Activated CD4-positive, CD25-positive, alpha-beta regulatory T cell treated with anti-CD3 and anti-CD28 coated beads, Interleukin-2, amount 50 U/mL, for 16 hours (primary cell): ENCODE data around the gene VDR.

Experiments used
- DNase-seq: peaks from one replicate; pipeline ENCODE4 v3.0.0-alpha.2; 2020; ENCODE audit warnings: low read depth, low spot score

Gene VDR

GRCh38 chr12:47870175-47870781 is 34.5 kb downstream of the VDR start:
- DNase-seq: no peak

- DNase-seq: no peak
These were observed 36.2 kb downstream of the VDR start for GRCh38 chr12:47868552-47869031.

- no peak for DNase-seq
These were observed 36.8 kb downstream of the VDR start for GRCh38 chr12:47868041-47868440.

- no peak for DNase-seq
These were observed 37.3 kb downstream of the VDR start for GRCh38 chr12:47867495-47867941.

- DNase-seq: no peak
These were observed 40.1 kb downstream of the VDR start for GRCh38 chr12:47864646-47865235.

GRCh38 chr12:47863985-47864384 is 40.8 kb downstream of the VDR start:
- DNase-seq: no peak

GRCh38 chr12:47863467-47863866 is 41.3 kb downstream of the VDR start:
- no peak for DNase-seq

- no peak for DNase-seq
These were observed 41.9 kb downstream of the VDR start for GRCh38 chr12:47862881-47863280.

- no peak for DNase-seq
These were observed 42.5 kb downstream of the VDR start for GRCh38 chr12:47862167-47862750.

- no peak for DNase-seq
These were observed 43.9 kb downstream of the VDR start for GRCh38 chr12:47860873-47861272.

- DNase-seq: no peak
These were observed 44.4 kb downstream of the VDR start for GRCh38 chr12:47860279-47860841.

GRCh38 chr12:47858511-47859266 is 46.1 kb downstream of the VDR start:
- no peak for DNase-seq

GRCh38 chr12:47856721-47857575 is 47.8 kb downstream of the VDR start:
- no peak for DNase-seq

- DNase-seq: no peak
These were observed 48.7 kb downstream of the VDR start for GRCh38 chr12:47856094-47856493.

- DNase-seq: no peak
These were observed 49.3 kb downstream of the VDR start for GRCh38 chr12:47855502-47855901.

- DNase-seq: no peak
These were observed 50.3 kb downstream of the VDR start for GRCh38 chr12:47854531-47854930.

GRCh38 chr12:47852096-47852571 is 52.7 kb downstream of the VDR start:
- no peak for DNase-seq

- DNase-seq: no peak
These were observed 53.4 kb downstream of the VDR start for GRCh38 chr12:47851303-47851952.

GRCh38 chr12:47850153-47851084 is 54.4 kb downstream of the VDR start:
- DNase-seq: no peak
